ENCODE data around the gene RPE65.

GRCh38 chr1:68401506-68401905 lies 48.2 kb downstream of the RPE65 start:
- TF ChIP-seq CTCF (IDR thresholded peaks at IDR 0.05) (no peak), POLR2A (IDR thresholded peaks at IDR 0.05) (no peak), POLR2AphosphoS5 (IDR thresholded peaks at IDR 0.05) (no peak)

All from sigmoid colon (tissue), 4 donors.